HL-60/S4 (cell line): ENCODE results near the gene SERPINA5.
"Not testable (repeated sequence)": the region's sequence is repeated elsewhere in the genome, so short reads cannot be mapped to it uniquely, and the experiment has no call there.

Experiments
- in situ Hi-C: fragments of 300-500 bp; cut with MboI; formaldehyde crosslinking; loops from 2 replicates; pipeline ENCODE4 v1.14.3; 2022; ENCODE audit warnings: low sequenced_read_pairs

Gene SERPINA5

DNA sequence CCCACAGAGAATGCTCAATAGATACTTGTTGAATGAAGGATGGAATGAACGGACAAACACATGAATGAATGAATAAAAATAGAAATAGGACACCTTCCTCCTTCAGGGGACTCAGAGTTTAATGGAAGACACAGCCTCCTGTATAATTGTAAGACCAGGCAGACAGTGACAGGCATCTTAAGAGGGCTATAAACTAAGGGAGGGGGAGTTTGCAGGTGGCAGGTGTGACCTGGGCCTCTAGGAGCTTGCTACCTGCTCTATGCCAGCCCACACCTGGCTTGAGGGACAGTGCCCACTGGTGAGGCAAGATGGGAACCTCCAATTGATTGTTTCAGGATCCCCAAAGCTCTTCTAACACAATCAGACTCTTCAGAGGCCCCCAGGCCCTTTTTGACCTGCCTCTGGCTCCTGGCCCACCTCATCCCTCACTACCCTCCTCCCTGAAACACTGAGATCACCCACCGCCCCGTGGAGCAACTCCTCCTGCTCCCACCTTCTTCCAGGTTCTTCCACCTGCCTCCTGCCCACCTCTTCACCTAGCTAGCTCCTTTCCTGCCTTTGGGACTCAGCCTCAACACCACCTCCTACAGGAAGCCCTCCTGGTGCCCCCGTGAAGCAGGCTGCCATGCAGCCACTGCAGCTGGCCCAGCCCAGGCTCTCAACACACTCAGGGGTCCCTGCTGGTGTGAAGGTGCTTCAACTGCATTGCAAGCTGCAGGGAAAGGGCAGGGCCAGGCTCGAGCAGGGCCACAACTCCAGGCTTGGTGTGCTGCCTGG is 40.3 kb downstream of the SERPINA5 start:
- in situ Hi-C loops, result no loop called here

GRCh38 chr14:94622653-94623421 is 41.6 kb downstream of the SERPINA5 start:
- in situ Hi-C loops, result no loop called here

- in situ Hi-C loops, result no loop called here
Observed at GRCh38 chr14:94623422-94623809, 42.2 kb downstream of the SERPINA5 start.

DNA sequence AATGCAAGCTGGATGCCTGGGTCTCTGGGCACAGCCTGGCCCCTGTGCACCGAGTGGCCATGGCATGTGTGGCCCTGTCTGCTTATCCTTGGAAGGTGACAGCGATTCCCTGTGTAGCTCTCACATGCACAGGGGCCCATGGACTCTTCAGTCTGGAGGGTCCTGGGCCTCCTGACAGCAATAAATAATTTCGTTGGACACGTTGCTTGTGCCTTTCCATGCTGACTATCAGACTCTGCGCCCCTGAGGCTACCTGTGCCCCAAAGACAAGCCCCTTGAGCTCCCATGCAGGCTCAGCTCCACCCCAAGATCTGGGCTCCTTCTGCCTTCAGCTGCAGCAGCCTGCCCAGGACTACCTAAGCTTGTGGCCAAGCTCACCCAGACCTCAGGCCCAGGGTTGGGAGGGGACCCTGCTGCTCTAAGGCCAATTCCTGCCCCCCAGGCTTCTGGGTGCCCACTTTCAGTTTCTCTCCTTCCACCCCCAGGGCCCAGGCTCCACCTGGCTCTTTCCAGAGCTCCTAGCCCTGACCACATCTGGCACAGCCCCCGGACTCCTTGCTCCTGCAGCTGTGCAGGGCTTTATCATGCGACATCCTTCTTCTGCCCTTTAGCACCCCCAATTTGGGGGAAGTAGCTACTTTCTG is 42.8 kb downstream of the SERPINA5 start:
- in situ Hi-C loops, result no loop called here

DNA sequence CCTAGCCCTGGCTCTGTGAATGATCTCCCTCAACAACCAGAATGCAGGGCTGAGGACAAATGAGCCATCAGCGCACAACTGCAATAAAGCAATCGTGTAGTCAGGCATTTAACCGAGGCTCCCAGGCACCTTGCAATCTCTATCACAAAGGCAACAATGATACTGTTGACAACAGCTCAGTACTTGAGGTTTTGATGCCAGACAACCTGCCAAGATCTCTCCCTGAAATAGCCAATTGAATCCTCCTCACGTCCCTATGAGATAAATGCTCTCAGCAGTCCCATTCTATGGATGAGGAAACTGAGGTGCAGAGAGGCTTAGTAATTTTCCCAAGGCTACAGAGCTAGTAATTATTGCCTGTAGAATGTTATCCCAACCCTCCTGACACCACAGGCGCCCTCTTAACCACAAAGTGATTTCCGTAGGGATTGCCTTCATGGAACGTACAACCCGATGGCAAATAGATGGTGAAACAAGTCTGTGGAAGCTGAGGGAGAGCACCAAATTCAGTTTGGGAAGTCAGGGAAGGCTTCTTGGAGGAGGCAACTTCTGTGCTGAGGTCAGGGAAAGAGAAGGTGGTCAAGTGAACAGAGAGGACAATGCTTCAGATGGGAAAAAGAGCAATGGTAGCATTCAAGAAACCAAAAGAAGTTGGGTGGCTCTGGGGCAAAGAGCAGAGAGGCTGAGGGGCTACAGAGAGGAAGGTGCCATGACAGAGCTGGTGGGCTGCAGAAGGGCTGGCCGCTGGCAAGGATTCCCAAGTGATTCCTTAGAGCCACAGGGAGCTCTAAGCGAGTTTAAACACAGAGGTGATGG is 43.5 kb downstream of the SERPINA5 start:
- in situ Hi-C loops, result no loop called here

DNA sequence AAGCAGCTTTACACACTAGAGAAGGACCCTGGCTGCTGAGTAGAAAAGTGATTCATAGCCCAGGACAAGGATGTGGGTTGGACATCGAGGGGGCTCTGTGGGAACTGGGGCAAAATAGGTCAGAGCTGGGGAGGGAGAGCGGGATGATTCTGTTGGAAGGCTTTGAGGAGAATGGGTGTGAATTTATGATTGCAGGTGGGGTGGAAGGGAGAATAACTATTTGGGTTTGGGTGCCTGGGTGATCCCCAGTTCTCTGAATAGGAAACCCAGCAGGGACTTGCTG is 44.1 kb downstream of the SERPINA5 start:
- in situ Hi-C loops, result no loop called here

GRCh38 chr14:94628578-94628977 is 47.4 kb downstream of the SERPINA5 start:
- in situ Hi-C loops, result no loop called here

DNA sequence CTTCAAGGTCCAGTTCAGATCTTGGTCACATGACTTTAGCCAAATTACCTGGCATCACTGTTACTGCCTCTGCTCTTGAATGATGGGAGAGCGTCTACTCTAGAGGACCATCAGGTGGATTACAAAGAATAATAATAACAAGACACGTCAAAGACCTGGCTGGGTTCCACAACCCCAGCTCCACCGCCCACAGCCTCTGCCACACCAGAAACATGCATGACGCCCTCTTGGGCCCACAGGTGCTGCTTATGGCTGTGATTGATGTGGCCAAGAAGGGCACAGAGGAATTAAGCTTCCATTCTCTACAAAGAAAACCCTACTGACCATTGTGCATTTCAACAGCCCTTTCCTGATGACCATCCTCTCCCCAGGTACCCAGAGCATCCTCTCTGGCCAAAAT is 49.2 kb downstream of the SERPINA5 start:
- in situ Hi-C loops, result no loop called here

DNA sequence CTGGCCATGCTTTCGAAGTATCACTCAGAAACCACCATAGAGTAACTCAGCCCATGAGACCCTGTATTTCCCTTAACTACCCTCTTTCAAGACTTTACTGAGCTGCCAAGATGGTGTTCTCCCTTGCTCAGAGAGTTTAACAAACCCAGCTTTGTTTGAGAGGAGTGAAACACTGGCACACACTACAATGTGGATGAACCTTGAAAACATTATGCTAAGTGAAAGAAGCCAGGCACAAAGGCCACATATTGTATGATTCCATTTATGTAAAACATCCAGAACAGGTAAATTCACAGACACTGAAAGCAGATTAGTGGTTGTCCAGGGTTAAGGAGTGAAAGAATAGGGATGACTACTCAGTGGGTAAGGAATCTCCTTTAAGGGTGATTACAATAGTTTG is 49.8 kb downstream of the SERPINA5 start:
- in situ Hi-C loops, result no loop called here

GRCh38 chr14:94631536-94632304 is 50.5 kb downstream of the SERPINA5 start:
- in situ Hi-C loops, result no loop called here

DNA sequence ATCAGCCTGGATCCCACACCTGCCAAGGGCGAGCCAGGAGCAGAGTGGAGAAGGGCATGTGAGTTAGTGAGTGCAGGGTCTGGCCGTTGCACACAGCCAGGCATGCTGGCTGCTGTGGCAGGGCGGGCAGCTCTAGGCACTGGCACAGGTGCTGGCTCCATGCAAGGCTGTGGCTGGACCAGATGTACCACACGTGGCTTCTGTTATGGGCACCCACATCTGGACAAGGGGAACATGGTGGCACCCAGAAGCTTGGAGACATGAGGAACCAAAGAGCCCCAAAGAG is 51.0 kb downstream of the SERPINA5 start:
- in situ Hi-C loops, result no loop called here

DNA sequence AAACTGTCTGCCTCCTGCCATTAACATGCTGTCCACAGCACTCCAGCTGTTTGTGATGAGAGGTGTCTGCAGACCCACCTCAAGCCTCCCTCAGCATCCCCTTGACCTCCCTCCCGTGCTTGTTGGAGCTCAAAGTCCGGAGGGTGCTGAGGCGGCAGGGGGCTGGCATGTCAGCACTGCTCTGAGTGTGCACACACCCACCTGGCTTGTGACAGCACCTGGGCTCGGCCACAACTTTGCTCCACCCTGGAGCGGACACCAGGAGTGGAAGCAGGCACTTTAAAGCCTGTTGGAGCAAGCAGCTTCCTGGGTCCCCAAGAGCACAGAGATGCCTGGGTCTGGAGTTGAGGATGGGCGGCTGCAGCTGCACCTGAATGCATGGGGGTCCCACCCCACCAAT is 51.9 kb downstream of the SERPINA5 start:
- in situ Hi-C loops, result no loop called here

GRCh38 chr14:94635154-94635553 is 53.9 kb downstream of the SERPINA5 start:
- in situ Hi-C loops, result no loop called here

DNA sequence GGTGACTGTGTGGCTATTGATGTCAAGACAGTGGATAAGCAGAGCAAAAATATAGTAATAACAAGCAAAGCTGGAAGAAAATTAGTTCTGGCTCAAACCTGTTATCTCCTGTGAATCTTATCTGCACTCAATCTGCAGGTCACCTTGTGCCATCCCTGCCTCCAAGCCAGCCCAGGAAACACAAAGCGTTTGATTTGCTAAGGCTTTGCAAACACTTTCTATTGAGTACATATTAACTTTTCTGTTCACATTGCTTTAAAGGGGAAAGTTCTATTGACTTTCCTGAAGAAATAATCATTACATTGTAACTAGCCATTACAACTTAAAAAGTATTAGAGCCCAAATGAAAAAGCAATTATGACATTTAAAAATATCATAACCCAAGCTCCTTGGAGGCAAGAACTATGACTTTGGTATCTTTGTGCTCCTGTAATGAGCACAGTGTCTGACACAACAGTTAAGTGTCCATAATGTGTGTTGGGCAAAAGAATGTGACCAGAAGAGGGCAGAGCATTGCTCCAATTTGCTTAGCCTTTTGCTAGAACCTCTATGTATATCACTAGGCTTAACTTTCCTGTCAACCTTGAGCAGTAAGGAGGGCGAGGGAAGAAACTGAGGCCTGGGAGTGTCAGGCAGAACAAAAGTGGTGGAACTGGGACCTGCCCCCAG is 55.7 kb downstream of the SERPINA5 start:
- in situ Hi-C loops, result no loop called here

- in situ Hi-C loops, result not testable (repeated sequence)
Observed at GRCh38 chr14:94637814-94638213, 56.6 kb downstream of the SERPINA5 start.

GRCh38 chr14:94638339-94638738 is 57.1 kb downstream of the SERPINA5 start:
- in situ Hi-C loops, result no loop called here

DNA sequence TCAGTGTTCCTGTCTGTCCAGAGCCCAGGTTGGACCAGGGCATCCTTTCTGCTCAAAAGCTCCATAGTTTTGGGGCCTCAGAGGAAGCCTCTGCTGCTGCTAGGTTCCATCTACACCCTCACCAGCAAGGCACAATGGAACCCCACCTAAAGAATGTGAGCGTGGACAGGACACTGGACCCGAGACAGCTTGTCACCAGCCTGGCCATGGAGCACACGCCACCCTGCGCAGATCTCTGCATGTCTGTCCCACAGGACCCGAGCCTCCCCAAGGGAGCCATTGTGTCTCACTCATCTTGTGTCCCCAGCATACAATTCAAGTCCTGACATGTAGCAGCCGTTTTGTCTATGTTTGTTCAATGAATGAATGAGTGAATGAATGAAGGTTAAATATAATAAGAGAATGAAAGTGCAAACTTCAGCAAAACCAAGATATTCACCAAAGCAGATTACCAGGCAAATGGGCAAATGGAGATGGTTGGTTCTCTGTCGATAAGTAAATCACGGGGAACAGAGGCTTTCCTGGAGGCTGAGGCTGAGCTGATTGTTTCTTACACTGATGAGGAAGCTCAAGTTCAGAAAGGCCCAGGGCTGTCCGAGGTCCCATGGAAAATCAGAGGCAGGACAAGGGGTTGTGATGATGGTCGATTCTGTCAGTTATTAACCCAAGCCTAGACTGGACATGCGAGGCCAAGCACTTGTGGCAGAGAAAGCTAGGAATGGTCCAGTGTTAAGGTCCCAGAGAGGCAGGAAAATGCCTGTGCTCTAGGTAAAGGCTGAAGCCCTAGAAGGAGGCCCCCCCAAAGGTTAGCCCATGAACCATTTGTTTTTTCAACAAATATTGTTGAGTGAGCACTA is 58.0 kb downstream of the SERPINA5 start:
- in situ Hi-C loops, result no loop called here

DNA sequence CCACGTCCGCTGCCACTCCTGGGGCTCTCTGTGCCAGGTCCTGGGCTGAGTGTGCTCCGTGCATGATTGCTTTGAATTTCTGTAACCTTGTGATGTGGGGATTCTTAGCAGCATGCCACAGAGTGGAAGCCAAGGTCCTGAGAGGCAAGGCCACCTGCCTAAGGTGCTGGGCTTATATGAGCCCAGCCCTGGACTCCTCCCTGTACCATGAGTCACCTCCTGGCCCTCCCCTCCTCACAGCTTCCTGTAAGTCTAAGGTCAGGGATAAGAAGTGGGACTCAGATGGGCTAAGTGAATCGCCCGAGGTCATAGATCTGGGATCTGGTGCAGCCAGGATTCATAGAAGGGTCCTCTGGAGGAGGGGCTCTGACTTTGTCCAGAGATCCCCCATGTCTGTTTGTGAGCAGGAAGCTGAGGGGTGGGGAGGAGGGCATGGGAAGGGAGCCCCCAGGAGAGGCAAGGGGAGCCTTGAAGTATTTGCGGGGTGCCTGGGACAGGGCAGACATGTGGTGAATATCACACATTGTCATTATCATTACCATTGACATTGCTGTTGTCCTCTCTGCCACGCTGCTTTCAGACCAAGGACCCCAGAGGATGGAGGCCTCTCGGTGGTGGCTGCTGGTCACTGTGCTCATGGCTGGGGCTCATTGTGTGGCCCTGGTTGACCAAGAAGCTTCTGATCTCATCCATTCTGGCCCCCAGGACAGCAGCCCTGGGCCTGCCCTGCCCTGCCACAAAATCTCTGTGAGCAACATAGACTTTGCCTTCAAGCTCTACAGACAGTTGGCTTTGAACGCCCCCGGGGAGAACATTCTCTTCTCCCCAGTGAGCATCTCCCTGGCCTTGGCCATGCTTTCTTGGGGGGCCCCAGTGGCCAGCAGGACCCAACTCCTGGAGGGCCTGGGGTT is 59.8 kb downstream of the SERPINA5 start:
- in situ Hi-C loops, result no loop called here
